ENCODE data around the gene ORC6.

DNA sequence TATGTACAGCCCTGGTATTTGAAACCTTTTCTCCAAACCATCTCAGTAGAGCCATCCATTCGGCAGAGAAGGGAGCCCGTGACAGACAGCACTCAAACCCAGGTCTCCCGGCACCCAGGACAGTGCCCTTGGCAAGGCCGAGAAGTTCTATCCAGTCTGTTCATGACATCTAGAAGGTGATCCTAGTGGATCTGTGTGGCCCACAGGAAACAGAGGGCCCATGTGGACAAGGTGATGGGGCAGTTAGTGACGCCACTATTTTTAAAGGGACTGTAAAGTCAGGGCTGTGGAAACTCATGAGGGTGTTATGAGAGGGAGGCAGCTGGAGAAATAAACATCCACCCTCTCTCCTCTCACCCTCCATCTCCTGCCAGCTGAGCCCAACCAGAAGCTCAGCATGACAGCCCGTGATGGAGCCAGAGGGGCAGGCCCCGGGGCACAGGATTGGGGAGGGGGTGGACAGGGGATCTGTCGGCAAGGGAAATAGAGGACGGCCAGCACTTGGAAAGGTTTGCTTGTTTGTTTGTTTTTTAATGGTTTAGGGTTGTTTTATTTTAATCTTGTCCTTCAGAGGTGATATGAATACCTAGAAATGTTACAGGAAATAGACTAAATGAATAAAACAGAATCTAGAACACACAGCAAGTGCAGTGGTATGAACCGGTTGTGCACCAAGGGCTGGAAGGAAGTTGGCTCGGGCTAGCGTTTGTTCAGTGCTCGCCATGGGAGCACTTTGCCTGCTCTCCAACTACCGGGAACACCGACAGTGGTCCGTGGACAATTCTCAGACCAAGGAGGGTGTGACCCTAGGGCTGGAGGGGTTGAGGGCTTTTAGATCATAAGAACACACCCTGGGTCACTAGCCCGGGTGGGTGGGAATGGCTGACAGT is 41.6 kb downstream of the ORC6 start:
- TF ChIP-seq, protein P1, sequence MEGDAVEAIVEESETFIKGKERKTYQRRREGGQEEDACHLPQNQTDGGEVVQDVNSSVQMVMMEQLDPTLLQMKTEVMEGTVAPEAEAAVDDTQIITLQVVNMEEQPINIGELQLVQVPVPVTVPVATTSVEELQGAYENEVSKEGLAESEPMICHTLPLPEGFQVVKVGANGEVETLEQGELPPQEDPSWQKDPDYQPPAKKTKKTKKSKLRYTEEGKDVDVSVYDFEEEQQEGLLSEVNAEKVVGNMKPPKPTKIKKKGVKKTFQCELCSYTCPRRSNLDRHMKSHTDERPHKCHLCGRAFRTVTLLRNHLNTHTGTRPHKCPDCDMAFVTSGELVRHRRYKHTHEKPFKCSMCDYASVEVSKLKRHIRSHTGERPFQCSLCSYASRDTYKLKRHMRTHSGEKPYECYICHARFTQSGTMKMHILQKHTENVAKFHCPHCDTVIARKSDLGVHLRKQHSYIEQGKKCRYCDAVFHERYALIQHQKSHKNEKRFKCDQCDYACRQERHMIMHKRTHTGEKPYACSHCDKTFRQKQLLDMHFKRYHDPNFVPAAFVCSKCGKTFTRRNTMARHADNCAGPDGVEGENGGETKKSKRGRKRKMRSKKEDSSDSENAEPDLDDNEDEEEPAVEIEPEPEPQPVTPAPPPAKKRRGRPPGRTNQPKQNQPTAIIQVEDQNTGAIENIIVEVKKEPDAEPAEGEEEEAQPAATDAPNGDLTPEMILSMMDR (IDR thresholded peaks at IDR 0.05; ENCODE audit: low read depth, low read length, poor library complexity, severe bottlenecking): no peak
- TF ChIP-seq EZH2phosphoT487 (IDR thresholded peaks at IDR 0.05; ENCODE audit: borderline replicate concordance, low read length): no peak
